SH-SY5Y (cell line): ENCODE results near the gene AGBL1.

Source experiments
- GATA2 ChIP-seq: IDR thresholded peaks from 2 replicates; pipeline ENCODE4 v1.6.1; 2011; ENCODE audit warnings: mild to moderate bottlenecking, low read depth, low read length
- GATA3 ChIP-seq: IDR thresholded peaks from 2 replicates; pipeline ENCODE4 v1.6.1; 2011; ENCODE audit warnings: low read depth, mild to moderate bottlenecking, low read length, moderate library complexity

- TF ChIP-seq GATA2 = no peak
- no peak for TF ChIP-seq GATA3
These were observed 757.8 kb downstream of the AGBL1 start for GRCh38 chr15:86837294-86838061.
